ENCODE data around the gene GPX5.
"Not testable (repeated sequence)": the region's sequence is repeated elsewhere in the genome, so short reads cannot be mapped to it uniquely, and the experiment has no call there.

GPX5 gene, protein sequence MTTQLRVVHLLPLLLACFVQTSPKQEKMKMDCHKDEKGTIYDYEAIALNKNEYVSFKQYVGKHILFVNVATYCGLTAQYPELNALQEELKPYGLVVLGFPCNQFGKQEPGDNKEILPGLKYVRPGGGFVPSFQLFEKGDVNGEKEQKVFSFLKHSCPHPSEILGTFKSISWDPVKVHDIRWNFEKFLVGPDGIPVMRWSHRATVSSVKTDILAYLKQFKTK

DNA sequence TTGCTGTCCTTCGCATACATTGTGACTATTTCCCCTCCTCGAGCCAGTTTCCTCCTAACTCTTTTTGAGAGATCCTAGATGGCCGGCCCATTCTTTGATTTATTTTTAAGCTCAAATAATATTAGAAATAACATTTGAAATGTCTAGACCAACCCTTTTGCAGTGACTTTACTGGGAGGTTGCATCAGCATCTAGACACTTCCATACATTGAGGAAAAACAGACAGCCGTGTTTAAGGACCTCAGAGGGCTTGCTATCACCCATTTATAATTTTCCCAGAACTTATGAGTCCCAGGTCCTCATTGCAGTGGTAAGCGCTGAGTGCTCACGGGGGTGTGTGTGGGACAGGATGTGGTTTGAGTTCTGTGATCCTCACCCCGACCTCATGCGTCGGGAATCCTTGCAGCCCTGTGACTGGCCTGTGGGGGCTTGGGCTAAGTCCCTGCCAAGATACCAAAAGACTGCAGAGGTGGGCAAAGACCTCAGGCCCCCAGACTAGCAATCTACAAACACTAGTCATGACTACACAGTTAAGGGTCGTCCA, at the start of gene GPX5:
GPX5 (plus strand) TSS at position 386 of the 544 bp plus-strand sequence; CDS start at position 519, 133 bp downstream.
- no peak for DNase-seq (ENCODE audit: low read depth)

DNA sequence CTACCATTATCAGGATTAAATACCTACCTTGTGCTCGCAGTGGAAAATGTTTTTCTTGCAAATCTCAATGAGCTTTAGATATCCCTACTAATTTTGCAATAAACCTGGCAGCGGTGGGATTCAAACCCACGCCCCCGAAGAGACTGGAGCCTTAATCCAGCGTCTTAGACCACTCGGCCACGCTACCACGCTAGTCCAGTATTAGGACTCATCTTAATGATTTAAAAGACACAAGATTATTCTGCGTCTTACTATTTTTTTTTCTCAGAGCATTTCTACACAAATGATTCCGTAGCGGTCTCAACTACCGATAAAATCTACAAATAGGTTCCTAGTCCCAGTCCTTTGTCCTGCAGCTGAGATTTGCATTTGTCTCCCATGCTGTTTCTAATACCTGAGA, 47.2 kb upstream of the GPX5 start:
- DNase-seq (ENCODE audit: low read depth), result no peak

DNA sequence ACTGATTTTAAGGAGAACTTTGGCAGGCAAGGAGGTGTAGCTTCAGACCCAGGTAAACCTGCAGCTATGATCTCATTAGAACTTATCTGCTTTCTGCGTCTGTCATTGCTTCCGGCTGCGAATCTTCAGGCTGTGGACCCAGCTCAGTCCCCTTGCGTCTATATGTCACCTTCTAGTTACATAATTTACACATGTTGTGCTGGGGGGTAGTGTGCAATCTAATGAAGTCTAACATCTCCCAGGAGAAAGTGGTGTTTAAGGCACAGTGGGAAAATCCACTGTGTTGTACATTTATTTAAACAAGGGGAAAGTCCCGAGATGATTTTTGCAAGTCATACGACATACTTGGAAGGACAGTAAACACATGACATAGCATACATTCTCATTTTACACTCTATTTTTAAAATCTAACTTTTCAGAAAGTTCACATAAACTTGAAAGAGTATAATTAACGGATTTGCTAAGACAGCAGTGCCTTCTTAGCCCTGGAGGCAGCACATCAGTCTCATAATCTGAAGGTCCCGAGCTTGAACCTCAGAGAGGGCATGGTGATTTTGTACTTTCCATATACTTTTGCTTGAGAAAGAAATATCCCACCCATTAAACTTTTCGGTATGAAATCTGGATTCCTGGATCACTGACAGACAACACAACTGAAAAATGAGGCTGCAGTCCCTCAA, 45.3 kb upstream of the GPX5 start:
- DNase-seq (ENCODE audit: low read depth), result no peak

DNA sequence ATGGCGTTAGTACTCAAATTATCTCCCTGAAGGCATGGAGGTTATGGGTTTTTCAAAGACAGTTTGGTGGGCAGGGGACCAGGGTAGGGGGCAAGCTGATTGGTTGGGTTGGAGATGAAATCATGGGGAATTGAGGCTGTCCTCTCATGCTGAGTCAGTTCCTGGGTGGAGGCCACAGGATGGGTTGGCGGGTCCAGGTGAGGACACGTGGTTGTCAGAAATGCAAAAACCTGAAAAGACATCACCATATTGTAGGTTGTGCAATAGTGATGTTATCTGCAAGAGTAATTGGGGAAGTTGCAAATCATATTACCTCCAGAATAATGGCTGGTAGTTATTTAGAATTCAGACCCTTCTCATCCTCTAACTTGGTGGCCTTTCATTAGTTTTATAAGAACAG, 40.2 kb upstream of the GPX5 start:
- DNase-seq (ENCODE audit: low read depth), result no peak

DNA sequence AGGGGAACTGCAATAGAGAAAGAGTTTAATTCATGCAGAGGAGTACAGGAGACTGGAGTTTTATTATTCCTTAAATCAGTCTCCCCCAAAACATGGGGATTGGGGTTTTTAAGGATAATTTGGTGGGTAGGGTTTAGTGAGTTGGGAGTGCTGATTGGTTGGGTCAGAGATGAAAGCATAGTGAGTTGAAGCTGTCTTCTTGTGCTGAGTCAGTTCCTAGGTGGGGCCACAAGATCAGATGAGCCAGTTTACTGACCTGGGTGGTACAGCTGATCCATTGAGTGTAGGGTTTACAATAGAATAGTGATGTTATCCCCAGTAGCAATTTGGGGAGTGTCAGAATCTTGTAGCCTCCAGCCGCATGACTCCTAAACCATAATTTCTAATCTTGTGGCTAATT, 39.1 kb upstream of the GPX5 start:
- no peak for DNase-seq (ENCODE audit: low read depth)

DNA sequence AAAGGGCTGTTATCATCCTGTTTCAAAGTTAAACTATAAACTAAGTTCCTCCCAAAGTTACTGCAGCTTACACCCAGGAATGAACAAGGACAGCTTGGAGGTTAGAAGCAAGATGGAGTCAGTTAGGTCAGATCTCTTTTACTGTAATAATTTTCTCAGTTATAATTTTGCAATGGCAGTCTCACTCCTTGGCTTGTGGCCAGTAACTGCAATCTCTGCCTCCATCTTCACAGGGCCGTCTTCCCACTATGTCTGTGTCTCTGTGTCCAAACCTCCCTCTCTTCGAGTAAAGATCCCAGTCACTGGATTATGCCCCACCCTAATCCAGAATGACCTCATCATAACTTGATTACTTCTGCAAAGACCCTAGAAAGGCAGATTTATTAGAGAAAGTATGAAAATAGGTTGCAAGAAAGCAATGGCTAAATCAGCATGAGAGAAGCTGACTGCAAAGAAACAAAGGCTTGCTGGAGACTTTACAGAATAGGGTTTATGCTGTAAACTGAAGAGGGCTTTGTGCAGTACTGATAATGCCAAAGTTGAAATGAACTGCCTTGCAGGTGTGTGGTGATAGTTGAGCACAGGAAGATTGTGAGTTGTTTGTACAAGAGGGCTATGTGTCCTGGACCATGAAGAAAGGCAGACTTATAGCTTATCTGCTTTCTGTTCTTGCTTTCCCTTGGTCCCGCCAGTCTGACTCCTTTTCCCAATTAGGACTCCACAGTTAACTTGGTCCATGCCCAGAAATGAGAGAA, 38.5 kb upstream of the GPX5 start:
- no peak for DNase-seq (ENCODE audit: low read depth)

DNA sequence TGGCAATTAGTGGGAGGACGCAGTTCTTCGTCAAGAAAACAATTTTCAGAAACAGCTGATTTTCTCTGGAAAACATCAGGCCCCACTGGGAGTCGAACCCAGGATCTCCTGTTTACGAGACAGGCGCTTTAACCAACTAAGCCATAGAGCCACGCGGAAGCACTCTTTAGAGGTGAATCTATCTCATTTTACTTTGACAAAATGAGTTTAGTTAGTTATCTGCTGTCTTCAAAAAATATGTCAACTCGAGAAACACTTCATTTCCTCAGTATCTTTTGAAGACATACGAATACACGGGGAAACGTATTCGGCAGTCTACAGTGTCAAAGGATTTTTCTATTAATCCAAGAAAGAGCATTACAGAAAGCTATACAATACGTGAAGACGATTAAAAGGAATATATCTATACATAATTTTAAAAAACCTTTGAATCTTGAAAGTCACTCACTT, 36.7 kb upstream of the GPX5 start:
- peak; percentile 64 for DNase-seq (ENCODE audit: low read depth)

DNA sequence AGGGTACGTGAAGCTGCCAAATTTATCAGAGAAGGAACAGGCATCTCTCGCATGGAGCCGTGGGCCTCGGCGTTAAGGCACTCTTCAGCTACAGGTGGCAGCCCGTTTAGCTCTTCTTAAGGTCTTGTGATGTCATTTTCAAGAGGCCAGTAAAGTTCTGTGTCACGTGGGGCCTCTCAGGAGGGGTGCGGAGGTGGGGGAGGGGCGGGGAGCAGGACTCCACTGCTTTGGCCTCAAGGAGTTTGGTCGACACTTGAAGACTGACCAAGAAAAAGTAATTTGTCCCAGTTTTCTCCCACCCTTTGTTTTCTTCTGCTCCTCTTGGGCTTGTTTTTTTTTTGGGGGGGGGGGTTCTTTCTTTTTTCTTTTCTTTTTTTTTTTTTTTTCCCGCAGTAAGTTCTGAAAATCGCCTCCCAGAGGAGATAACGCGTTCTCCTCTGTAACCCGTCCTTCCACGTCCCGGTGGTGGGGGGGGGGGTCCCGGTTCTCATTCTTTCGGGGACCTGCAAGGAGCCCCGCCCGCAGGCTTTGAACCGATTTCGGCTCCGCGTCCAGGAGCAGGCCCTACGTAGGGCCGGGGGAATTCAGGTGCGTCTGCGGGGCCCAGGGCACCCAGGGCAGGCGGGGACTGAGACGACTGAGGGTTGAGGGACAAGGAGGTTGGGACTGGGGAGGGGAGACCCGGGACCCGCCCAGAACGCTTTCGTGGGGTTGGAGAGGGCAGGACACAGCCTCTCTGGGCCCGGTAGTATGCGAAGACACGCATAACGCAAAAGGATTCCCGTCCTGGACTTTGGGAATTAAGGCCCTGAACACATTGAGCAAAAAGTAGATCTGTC, 36.1 kb upstream of the GPX5 start:
- peak; percentile 50 for DNase-seq (ENCODE audit: low read depth)

DNA sequence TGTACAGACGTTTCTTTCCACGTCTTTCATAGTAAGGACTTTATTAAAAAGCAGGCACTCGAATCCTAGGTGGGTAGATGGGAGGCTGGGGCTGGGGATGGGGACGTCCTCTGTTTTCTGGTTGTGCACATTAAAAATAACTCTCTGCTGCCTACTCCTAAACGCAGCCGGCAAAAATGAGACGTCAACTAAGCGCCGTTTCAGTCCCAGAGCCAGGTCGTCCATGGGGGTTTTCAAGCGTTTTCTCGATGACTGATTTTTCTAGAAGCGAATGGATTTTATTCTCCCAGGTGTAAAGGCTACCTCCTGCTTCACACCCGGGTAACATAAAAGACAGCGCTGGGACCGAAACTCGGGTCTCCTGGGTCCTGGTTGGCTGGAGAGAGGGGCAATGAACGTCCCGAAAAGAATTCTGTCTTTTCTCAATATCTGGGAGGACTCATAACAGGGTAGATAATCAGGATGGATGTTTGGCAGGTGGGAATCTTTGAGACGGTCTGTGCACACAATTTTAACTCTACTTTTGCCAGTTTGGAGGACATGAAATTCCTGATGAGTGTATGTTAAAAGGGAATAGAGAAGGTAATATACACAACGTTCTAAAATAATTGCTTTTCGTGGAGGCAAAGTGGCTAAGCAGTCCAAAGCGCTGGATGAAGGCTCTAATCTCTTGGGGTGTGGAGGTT, 35.3 kb upstream of the GPX5 start:
- no peak for DNase-seq (ENCODE audit: low read depth)

DNA sequence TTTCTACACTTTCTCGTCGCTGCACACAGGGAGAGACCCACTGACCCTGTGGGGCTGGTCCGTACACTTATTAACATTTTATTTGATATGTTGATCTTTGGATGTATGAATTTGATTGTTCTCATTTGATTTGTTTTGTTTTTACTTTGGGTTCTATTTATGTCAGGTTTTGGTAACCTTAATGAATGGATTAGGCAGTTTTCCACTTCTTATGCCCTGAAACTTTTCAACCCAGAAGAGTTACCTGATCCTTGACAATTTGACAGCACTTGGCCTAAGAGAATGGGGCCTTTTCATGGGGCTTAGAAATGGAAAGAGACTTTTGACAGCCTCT, 33.7 kb upstream of the GPX5 start:
- no peak for DNase-seq (ENCODE audit: low read depth)

DNA sequence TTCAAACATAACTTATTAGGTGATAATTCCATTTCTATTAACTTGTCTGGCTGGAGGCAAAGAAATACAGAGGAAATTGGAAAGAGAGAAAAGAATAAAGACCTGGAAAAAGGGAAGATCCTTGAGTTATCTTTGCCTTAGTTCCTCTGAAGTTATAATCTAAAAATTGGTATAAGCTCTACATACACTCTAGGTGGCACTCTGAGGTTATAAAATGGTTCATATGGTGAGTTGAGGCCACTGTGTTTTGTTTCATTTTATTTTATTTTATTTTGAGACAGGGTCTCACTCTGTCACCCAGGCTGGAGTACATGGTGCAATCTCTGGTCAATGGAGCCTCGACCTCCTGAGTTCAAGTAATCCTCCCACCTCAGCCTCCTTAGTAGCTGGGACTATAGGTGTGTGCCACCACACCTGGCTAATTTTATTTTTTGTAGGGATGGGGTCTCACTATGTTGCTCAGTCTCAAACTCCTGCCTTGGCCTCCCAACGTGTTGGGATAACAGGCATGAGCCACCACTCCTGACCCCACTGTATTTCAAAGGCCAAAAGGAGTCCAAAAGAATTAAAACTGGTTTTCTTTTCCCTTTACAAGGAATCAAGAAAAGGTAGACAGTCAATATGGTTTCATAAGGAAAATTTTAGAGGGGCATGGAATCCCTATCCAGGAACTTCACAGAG, 29.4 kb upstream of the GPX5 start:
- no peak for DNase-seq (ENCODE audit: low read depth)

DNA sequence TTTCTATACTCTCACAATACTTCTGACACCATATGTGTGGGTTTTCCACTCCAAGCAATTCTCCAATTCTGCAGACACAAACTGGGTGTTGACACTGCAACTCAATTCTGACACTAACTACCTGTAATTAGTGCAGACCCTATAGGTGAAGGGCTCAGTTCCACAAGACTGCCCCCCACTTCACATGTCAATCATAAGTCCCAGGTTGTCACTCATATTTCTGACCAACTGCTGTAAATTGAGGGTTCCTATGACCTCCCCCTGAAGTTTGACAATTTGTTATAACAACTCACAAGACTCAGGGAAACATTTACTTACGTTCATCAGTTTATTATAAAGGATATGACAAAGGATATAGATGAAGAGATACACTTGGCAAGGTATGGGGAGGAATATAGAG, 28.4 kb upstream of the GPX5 start:
- DNase-seq (ENCODE audit: low read depth), result no peak

DNA sequence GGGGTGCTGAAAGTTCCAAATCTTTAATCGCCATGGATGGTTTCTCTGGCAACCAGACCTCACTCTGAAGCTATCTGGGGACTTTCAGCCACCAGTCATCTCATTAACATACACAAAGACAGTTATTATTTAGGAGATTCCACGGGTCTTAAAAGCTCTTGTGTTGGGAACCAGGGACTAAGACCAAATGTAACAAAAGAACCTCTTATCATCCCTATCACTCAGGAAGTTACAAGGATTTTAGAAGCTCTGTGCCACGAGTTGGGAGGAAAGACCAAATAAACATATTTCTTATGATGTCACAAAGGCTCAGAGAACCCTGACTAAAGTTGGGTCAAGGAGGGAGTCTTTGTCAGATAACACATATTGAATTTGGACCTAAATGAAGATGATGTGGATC, 27.8 kb upstream of the GPX5 start:
- no peak for DNase-seq (ENCODE audit: low read depth)

DNA sequence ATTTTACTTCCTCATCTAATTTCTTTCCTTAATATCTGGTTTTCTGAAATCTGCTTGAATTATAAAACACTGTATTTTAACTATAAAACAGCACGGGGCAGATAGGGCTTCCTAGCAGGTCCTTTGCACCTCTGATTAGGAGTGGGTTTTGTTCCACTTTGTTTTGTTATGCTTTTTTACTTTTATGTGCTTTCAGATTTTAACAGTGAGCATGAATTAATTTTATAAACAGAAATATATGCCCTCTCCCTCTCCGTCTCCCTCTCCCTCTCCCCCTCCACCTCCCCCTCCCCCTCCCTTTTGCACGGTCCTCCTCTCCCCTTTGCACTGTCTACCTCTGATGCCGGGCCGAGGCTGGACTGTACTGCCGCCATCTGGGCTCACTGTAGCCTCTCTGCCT, 24.4 kb upstream of the GPX5 start:
- no peak for DNase-seq (ENCODE audit: low read depth)

DNA sequence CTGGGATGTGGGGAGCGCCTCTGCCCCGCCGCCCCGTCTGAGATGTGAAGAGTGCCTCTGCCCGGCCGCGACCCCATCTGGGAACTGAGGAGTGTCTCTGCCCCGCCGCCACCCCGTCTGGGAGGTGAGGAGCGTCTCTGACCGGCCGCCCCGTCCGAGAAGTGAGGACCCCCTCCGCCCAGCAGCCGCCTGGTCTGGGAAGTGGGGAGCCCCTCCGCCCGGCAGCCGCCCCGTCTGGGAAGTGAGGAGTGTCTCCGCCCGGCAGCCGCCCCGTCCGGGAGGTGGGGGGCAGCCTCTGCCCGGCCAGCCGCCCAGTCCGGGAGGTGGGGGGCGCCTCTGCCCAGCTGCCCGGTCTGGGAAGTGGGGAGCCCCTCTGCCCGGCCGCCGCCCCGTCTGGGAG, 23.5 kb upstream of the GPX5 start:
- not testable (repeated sequence) for DNase-seq (ENCODE audit: low read depth)

DNA sequence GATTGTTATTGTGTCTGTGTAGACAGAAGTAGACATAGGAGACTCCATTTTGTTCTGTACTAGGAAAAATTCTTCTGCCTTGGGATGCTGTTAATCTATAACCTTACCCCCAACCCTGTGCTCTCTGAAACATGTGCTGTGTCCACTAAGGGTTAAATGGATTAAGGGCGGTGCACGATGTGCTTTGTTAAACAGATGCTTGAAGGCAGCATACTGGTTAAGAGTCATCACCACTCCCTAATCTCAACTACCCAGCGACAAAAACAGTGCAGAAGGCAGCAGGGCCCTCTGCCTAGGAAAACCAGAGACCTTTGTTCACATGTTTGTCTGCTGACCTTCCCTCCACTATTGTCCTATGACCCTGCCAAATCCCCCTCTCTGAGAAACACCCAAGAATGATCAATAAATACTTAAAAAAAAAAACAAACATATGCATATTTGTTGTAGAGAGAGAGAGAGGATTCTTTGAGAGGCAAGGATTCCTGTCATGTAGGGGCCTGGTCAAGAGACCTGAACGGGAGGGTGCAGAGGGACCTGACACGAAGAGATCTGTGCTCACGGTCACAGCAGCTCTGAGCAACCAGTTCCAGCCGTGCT, 22.9 kb upstream of the GPX5 start:
- not testable (repeated sequence) for DNase-seq (ENCODE audit: low read depth)

DNA sequence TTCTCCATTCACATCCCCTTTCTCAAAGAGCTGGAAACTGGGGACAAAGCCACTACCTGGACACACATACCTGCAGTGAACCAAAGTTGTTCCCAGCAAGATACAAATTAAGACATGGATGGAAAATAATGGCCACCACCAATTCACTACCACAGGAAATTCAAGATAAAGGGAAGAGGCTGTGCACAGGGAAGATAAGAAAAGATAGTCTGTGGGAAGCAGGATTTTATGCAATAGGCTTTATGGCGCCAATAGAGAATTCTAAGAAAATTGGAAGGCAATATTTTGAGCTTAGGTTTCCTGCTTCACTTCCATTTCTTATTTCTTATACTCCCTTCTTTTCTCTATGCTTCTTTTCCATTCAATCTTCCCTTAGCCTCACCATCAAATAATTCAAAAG, 19.9 kb upstream of the GPX5 start:
- no peak for DNase-seq (ENCODE audit: low read depth)

DNA sequence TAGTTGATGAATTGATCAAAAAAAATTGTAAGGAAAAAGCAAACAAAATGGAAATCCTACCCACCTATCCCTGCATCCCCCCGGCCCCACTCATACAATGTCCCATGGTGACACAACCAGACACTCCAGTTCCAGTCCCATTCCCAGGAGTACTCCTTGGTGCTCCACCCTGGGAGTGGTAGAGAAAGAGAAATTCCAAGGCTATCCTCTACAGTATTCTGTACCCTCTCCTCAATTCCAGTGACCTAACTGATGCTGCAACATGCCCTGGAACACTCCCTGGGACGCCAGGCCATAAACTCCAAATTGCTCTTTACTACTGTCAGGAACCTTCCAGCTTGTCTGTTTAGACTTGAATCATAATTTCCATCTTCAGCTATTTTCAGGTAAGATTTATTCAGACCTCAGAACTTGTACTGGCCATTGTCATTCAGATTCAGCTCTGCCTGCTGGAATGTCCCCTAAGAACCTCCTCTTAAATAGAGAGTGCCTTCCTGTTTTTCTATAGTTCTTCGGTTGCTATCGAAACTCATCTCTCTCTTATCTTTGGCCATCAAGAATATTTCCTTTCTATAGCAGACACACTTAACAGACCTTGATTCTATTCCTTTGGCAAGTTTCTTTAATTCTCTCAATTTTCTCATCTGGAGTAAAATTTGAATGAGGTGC, 18.7 kb upstream of the GPX5 start:
- no peak for DNase-seq (ENCODE audit: low read depth)

DNA sequence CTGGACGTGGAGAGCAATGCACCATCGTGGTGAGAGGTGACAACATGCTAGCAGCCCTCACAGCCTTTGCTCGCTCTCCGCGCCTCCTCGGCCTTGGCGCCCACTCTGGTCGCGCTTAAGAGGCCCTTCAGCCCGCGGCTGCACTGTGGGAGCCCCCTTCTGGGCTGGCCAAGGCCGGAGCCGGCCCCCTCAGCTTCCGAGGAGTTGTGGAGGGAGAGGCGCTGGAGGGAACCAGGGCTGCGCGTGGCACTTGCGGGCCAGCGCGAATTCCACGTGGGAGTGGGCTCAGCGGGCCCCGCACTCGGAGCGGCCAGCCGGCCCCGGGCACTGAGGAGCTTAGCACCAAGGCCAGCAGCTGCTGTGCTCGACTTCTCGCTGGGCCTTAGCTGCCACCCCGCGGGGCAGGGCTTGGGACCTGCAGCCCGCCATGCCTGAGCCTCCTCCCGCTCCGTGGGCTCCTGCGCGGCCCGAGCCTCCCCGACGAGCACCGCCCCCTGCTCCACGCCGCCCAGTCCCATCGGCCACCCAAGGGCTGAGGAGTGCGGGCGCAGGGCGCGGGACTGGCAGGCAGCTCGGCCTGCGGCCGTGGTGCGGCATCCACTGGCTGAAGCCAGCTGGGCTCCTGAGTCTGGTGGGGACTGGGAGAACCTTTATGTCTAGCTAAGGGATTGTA, 13.9 kb upstream of the GPX5 start:
- no peak for DNase-seq (ENCODE audit: low read depth)
